Upper lobe of left lung (tissue), 4 donors: ENCODE measurements around the gene ANKFN1.

Experiments used
- POLR2AphosphoS5 ChIP-seq, 2 donors: sonication (generic); formaldehyde crosslinking; IDR thresholded peaks; one replicate each; pipeline ENCODE4 v1.5.1; 2017; ENCODE audit warnings: antibody characterized with exemption in 2 of 2
- TF ChIP-seq, protein P1 (sequence below), 6 experiments: fragments of 450-650 bp in 4 of 6; fragments of 200-600 bp in 2 of 6; sonication (generic) in 2 of 6; IDR thresholded peaks; one replicate each; pipeline ENCODE4 v1.5.1; 2016 to 2019; ENCODE audit warnings: antibody characterized with exemption in 6 of 6

DNA sequence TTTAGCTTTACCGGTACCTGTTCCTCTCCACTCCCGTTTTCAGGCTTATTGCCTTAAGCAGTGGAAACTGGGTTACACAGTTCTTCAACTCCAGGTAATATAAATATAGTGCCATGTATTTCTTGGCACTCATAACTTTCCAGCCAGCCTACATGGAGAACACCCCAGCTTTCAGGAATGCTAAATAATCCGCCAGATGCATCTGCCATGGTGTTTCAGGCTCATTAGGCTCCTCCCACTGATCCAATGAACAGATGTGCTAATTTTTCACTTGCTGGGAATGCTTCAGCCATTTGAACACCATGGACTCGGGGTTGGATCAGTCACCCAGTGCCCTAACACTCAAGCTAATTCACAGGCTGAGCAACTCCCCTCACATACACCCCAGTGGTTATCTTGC, 4.6 kb downstream of the ANKFN1 start:
- TF ChIP-seq, protein P1, sequence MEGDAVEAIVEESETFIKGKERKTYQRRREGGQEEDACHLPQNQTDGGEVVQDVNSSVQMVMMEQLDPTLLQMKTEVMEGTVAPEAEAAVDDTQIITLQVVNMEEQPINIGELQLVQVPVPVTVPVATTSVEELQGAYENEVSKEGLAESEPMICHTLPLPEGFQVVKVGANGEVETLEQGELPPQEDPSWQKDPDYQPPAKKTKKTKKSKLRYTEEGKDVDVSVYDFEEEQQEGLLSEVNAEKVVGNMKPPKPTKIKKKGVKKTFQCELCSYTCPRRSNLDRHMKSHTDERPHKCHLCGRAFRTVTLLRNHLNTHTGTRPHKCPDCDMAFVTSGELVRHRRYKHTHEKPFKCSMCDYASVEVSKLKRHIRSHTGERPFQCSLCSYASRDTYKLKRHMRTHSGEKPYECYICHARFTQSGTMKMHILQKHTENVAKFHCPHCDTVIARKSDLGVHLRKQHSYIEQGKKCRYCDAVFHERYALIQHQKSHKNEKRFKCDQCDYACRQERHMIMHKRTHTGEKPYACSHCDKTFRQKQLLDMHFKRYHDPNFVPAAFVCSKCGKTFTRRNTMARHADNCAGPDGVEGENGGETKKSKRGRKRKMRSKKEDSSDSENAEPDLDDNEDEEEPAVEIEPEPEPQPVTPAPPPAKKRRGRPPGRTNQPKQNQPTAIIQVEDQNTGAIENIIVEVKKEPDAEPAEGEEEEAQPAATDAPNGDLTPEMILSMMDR (IDR thresholded peaks at IDR 0.05) = no peak
- TF ChIP-seq POLR2AphosphoS5 (IDR thresholded peaks at IDR 0.05) = no peak
